NCI-H526 treated with DMSO at 0.1 percent for 48 hours (cell line): ENCODE measurements around the gene SUPT16H.
A peak's percentile ranks its signal among the peaks of the same experiment; 100 is the strongest.
"Not testable (repeated sequence)": the region's sequence is repeated elsewhere in the genome, so short reads cannot be mapped to it uniquely, and the experiment has no call there.

Experiments used
- DNase-seq: peaks from one replicate; lab custom pipeline; 2025; lab: John Stamatoyannopoulos, UW

SUPT16H gene

GRCh38 chr14:21367582-21368144 is 16.2 kb downstream of the SUPT16H start:
- no peak for DNase-seq

GRCh38 chr14:21356511-21356910 is 27.3 kb downstream of the SUPT16H start:
- DNase-seq: no peak

GRCh38 chr14:21352587-21352986 is 31.2 kb downstream of the SUPT16H start:
- DNase-seq: no peak

GRCh38 chr14:21350539-21350938 is 33.3 kb downstream of the SUPT16H start:
- DNase-seq: no peak

GRCh38 chr14:21347201-21347600 is 36.6 kb downstream of the SUPT16H start:
- DNase-seq: no peak

GRCh38 chr14:21346532-21347135 is 37.2 kb downstream of the SUPT16H start:
- DNase-seq: no peak

GRCh38 chr14:21343035-21343794 is 40.6 kb downstream of the SUPT16H start:
- DNase-seq: no peak

- DNase-seq: no peak
Observed at GRCh38 chr14:21334202-21334906, 49.5 kb downstream of the SUPT16H start.

- DNase-seq: no peak
Observed at GRCh38 chr14:21332950-21333349, 50.9 kb downstream of the SUPT16H start.

- DNase-seq: no peak
Observed at GRCh38 chr14:21326972-21327371, 56.8 kb downstream of the SUPT16H start.

GRCh38 chr14:21322716-21323115 is 61.1 kb downstream of the SUPT16H start:
- DNase-seq: no peak

- no peak for DNase-seq
Observed at GRCh38 chr14:21320913-21321312, 62.9 kb downstream of the SUPT16H start.

GRCh38 chr14:21317398-21317797 is 66.4 kb downstream of the SUPT16H start:
- no peak for DNase-seq

- no peak for DNase-seq
Observed at GRCh38 chr14:21313512-21313911, 70.3 kb downstream of the SUPT16H start.

- no peak for DNase-seq
Observed at GRCh38 chr14:21311614-21312013, 72.2 kb downstream of the SUPT16H start.

GRCh38 chr14:21309956-21310355 is 73.9 kb downstream of the SUPT16H start:
- DNase-seq: no peak

GRCh38 chr14:21309238-21309636 is 74.6 kb downstream of the SUPT16H start:
- DNase-seq: no peak

GRCh38 chr14:21308479-21309237 is 75.2 kb downstream of the SUPT16H start:
- peak; percentile 97 for DNase-seq

- DNase-seq: peak; percentile 8
Observed at GRCh38 chr14:21308132-21308478, 75.7 kb downstream of the SUPT16H start.

- DNase-seq: no peak
Observed at GRCh38 chr14:21307637-21308036, 76.2 kb downstream of the SUPT16H start.

- not testable (repeated sequence) for DNase-seq
Observed at GRCh38 chr14:21302836-21303140, 81.0 kb downstream of the SUPT16H start.
